SK-N-SH (cell line): ENCODE results near the gene CCDC69.

ENCODE experiments used
- CTCF ChIP-seq: fragments of 200-600 bp; sonication (generic); IDR thresholded peaks from 2 replicates; pipeline ENCODE4 v1.6.1; 2017; ENCODE audit warnings: antibody characterized with exemption, mild to moderate bottlenecking, moderate library complexity
- MEF2A ChIP-seq: IDR thresholded peaks from 2 replicates; pipeline ENCODE4 v1.4.0; 2012; ENCODE audit warnings: low read depth, borderline replicate concordance
- REST ChIP-seq: IDR thresholded peaks from 2 replicates; pipeline ENCODE4 v1.6.1; 2012; ENCODE audit warnings: mild to moderate bottlenecking, low read depth, low read length, moderate library complexity
- TAF1 ChIP-seq: IDR thresholded peaks from 2 replicates; pipeline ENCODE4 v1.6.1; 2012; ENCODE audit warnings: low read depth, mild to moderate bottlenecking, low read length, moderate library complexity, borderline replicate concordance
- USF2 ChIP-seq: fragments of 150-350 bp; IDR thresholded peaks from 2 replicates; pipeline ENCODE4 v1.6.1; 2017; ENCODE audit warnings: antibody characterized with exemption, low read length, low read depth, borderline replicate concordance

GRCh38 chr5:151213803-151214613, 9.9 kb downstream of the CCDC69 start:
- TF ChIP-seq MEF2A (no peak), REST (no peak), USF2 (no peak), TAF1 (no peak), CTCF (no peak)
